SK-N-SH treated with all-trans-retinoic acid at 6 μM for 48 hours (cell line): ENCODE results near the gene COL21A1.
A peak's percentile ranks its signal among the peaks of the same experiment; 100 is the strongest.

Experiments
- ATAC-seq: fragments of 200-7000 bp; cut with Tn5 transposase; 3 replicates; pipeline ENCODE4 v1.9.1; 2020; ENCODE audit warnings: mild to moderate bottlenecking, moderate library complexity
- ARNTL ChIP-seq: fragments of 450-650 bp; formaldehyde crosslinking; IDR thresholded peaks from 2 replicates; pipeline ENCODE4 v1.5.0; 2020; ENCODE audit warnings: low read depth, mild to moderate bottlenecking, moderate library complexity, borderline replicate concordance
- CSDC2 ChIP-seq: fragments of 250-450 bp; sonication (Bioruptor Pico); IDR thresholded peaks from 2 replicates; pipeline ENCODE4 v1.5.0; 2020; ENCODE audit warnings: mild to moderate bottlenecking, moderate library complexity
- ESRRG ChIP-seq: fragments of 250-450 bp; sonication (Bioruptor Pico); IDR thresholded peaks from 2 replicates; pipeline ENCODE4 v1.6.1; 2021; ENCODE audit warnings: mild to moderate bottlenecking
- GLIS3 ChIP-seq: fragments of 250-450 bp; sonication (Bioruptor Pico); IDR thresholded peaks from 2 replicates; pipeline ENCODE4 v1.5.0; 2020; ENCODE audit warnings: mild to moderate bottlenecking, moderate library complexity
- ISL1 ChIP-seq: fragments of 250-450 bp; sonication (Bioruptor Pico); IDR thresholded peaks from 2 replicates; pipeline ENCODE4 v2.1.2; 2022; ENCODE audit warnings: mild to moderate bottlenecking, moderate library complexity
- OSR1 ChIP-seq: fragments of 250-450 bp; sonication (Bioruptor Pico); IDR thresholded peaks from 2 replicates; pipeline ENCODE4 v1.8.0; 2022; ENCODE audit warnings: moderate library complexity, mild to moderate bottlenecking, inconsistent platforms
- RARB ChIP-seq: fragments of 250-450 bp; sonication (Bioruptor Pico); IDR thresholded peaks from 2 replicates; pipeline ENCODE4 v1.8.0; 2021; ENCODE audit warnings: mild to moderate bottlenecking, moderate library complexity
- SNAI2 ChIP-seq: fragments of 250-450 bp; sonication (Bioruptor Pico); IDR thresholded peaks from 2 replicates; pipeline ENCODE4 v1.5.0; 2020; ENCODE audit warnings: mild to moderate bottlenecking, moderate library complexity
- TCF4 ChIP-seq: fragments of 250-450 bp; sonication (Bioruptor Pico); IDR thresholded peaks from 2 replicates; pipeline ENCODE4 v1.8.0; 2021; ENCODE audit warnings: mild to moderate bottlenecking, moderate library complexity, borderline replicate concordance
- TSHZ2 ChIP-seq: fragments of 250-450 bp; sonication (Bioruptor Pico); IDR thresholded peaks from 2 replicates; pipeline ENCODE4 v1.5.0; 2020; ENCODE audit warnings: mild to moderate bottlenecking, moderate library complexity
- ZFP3 ChIP-seq: fragments of 250-450 bp; sonication (Bioruptor Pico); IDR thresholded peaks from 2 replicates; pipeline ENCODE4 v1.5.0; 2020; ENCODE audit warnings: mild to moderate bottlenecking, moderate library complexity
- ZFP30 ChIP-seq: fragments of 450-650 bp; formaldehyde crosslinking; IDR thresholded peaks from 2 replicates; pipeline ENCODE4 v1.5.0; 2022; ENCODE audit warnings: mild to moderate bottlenecking, moderate library complexity
- ZNF565 ChIP-seq: fragments of 450-650 bp; formaldehyde crosslinking; conservative IDR thresholded peaks from 2 replicates; pipeline ENCODE4 v1.5.0; 2020; ENCODE audit warnings: low read depth, mild to moderate bottlenecking, moderate library complexity
- ZNF70 ChIP-seq: fragments of 450-650 bp; formaldehyde crosslinking; IDR thresholded peaks from 2 replicates; pipeline ENCODE4 v1.5.0; 2020; ENCODE audit warnings: mild to moderate bottlenecking, moderate library complexity
- ZNF8 ChIP-seq: fragments of 450-650 bp; formaldehyde crosslinking; IDR thresholded peaks from 2 replicates; pipeline ENCODE4 v1.5.0; 2020; ENCODE audit warnings: mild to moderate bottlenecking, moderate library complexity
- TF ChIP-seq, protein P1 (sequence below): fragments of 250-450 bp; sonication (Bioruptor Pico); IDR thresholded peaks from 2 replicates; pipeline ENCODE4 v1.5.1; 2021; ENCODE audit warnings: mild to moderate bottlenecking, moderate library complexity
- TF ChIP-seq, protein P2 (sequence below): fragments of 250-450 bp; sonication (Bioruptor Pico); IDR thresholded peaks from 2 replicates; pipeline ENCODE4 v1.5.1; 2020; ENCODE audit warnings: low read depth, mild to moderate bottlenecking, moderate library complexity
- TF ChIP-seq, protein P3 (sequence below): fragments of 250-450 bp; sonication (Bioruptor Pico); IDR thresholded peaks from 2 replicates; pipeline ENCODE4 v1.8.0; 2021; ENCODE audit warnings: low read depth, mild to moderate bottlenecking, moderate library complexity, borderline replicate concordance
- TF ChIP-seq, protein P4 (sequence below): fragments of 250-450 bp; sonication (Bioruptor Pico); IDR thresholded peaks from 2 replicates; pipeline ENCODE4 v1.8.0; 2020; ENCODE audit warnings: mild to moderate bottlenecking, moderate library complexity, borderline replicate concordance

The COL21A1 gene

GRCh38 chr6:56279331-56280080 lies 32.1 kb upstream of the COL21A1 start:
- TF ChIP-seq, protein P1, sequence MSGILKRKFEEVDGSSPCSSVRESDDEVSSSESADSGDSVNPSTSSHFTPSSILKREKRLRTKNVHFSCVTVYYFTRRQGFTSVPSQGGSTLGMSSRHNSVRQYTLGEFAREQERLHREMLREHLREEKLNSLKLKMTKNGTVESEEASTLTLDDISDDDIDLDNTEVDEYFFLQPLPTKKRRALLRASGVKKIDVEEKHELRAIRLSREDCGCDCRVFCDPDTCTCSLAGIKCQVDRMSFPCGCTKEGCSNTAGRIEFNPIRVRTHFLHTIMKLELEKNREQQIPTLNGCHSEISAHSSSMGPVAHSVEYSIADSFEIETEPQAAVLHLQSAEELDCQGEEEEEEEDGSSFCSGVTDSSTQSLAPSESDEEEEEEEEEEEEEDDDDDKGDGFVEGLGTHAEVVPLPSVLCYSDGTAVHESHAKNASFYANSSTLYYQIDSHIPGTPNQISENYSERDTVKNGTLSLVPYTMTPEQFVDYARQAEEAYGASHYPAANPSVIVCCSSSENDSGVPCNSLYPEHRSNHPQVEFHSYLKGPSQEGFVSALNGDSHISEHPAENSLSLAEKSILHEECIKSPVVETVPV (CRISPR knock-in tag) = no peak
- TF ChIP-seq ISL1 (no peak), ESRRG (CRISPR knock-in tag) (no peak), TSHZ2 (CRISPR knock-in tag) (no peak)
- ATAC-seq = peak; percentile 94

DNA sequence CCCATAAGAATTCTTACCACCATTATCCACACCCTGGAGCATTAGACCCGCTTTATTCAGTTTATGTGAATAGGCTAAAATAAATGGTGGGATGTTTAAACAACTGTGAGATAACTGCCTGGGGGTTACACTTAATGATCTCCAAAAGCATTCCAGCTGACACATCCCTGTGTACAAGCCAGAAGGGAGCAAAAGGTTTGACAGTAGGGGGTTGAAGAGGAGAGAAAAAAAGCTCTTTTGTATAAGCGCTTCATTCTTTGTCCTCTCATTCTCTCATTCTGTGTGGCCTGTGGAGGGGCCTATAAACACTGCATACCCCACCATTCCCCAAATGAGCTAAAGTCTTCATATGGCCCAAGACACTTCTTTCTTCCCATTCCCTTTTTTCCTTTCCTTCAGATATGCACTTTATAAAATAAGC lies 30.8 kb upstream of the COL21A1 start:
- no peak for ATAC-seq

More for the DNA sequence above, 30.8 kb upstream of the COL21A1 start:
- no peak for TF ChIP-seq ESRRG (CRISPR knock-in tag)
- no peak for TF ChIP-seq OSR1
- TF ChIP-seq, protein P2, sequence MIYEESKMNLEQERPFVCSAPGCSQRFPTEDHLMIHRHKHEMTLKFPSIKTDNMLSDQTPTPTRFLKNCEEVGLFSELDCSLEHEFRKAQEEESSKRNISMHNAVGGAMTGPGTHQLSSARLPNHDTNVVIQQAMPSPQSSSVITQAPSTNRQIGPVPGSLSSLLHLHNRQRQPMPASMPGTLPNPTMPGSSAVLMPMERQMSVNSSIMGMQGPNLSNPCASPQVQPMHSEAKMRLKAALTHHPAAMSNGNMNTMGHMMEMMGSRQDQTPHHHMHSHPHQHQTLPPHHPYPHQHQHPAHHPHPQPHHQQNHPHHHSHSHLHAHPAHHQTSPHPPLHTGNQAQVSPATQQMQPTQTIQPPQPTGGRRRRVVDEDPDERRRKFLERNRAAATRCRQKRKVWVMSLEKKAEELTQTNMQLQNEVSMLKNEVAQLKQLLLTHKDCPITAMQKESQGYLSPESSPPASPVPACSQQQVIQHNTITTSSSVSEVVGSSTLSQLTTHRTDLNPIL = no peak
- no peak for TF ChIP-seq TCF4 (CRISPR knock-in tag)
- no peak for TF ChIP-seq SNAI2
- TF ChIP-seq ARNTL = no peak
- TF ChIP-seq CSDC2 (CRISPR knock-in tag) = no peak
- TF ChIP-seq, protein P3, sequence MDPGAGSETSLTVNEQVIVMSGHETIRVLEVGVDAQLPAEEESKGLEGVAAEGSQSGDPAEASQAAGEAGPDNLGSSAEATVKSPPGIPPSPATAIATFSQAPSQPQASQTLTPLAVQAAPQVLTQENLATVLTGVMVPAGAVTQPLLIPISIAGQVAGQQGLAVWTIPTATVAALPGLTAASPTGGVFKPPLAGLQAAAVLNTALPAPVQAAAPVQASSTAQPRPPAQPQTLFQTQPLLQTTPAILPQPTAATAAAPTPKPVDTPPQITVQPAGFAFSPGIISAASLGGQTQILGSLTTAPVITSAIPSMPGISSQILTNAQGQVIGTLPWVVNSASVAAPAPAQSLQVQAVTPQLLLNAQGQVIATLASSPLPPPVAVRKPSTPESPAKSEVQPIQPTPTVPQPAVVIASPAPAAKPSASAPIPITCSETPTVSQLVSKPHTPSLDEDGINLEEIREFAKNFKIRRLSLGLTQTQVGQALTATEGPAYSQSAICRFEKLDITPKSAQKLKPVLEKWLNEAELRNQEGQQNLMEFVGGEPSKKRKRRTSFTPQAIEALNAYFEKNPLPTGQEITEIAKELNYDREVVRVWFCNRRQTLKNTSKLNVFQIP (CRISPR knock-in tag) = no peak
- TF ChIP-seq ZFP30 (CRISPR knock-in tag) = no peak
- TF ChIP-seq, protein P1 (CRISPR knock-in tag) = no peak
- no peak for TF ChIP-seq ZNF8
- TF ChIP-seq TSHZ2 (CRISPR knock-in tag) = no peak
- TF ChIP-seq GLIS3 (CRISPR knock-in tag) = no peak
- no peak for TF ChIP-seq ZFP3 (CRISPR knock-in tag)
- TF ChIP-seq, protein P4, sequence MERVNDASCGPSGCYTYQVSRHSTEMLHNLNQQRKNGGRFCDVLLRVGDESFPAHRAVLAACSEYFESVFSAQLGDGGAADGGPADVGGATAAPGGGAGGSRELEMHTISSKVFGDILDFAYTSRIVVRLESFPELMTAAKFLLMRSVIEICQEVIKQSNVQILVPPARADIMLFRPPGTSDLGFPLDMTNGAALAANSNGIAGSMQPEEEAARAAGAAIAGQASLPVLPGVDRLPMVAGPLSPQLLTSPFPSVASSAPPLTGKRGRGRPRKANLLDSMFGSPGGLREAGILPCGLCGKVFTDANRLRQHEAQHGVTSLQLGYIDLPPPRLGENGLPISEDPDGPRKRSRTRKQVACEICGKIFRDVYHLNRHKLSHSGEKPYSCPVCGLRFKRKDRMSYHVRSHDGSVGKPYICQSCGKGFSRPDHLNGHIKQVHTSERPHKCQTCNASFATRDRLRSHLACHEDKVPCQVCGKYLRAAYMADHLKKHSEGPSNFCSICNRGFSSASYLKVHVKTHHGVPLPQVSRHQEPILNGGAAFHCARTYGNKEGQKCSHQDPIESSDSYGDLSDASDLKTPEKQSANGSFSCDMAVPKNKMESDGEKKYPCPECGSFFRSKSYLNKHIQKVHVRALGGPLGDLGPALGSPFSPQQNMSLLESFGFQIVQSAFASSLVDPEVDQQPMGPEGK (CRISPR knock-in tag) = no peak
- no peak for TF ChIP-seq ZNF565 (CRISPR knock-in tag)
- TF ChIP-seq ZNF70 (CRISPR knock-in tag) = no peak
- no peak for TF ChIP-seq RARB (CRISPR knock-in tag)
- TF ChIP-seq ISL1 = no peak
